ENCODE results near the gene STARD13.

GRCh38 chr13:33289966-33290365, 4.4 kb upstream of the STARD13 start:
- TF ChIP-seq CEBPB (IDR thresholded peaks at IDR 0.05) (no peak), TCF12 (IDR thresholded peaks at IDR 0.05; ENCODE audit: low read depth) (no peak), REST (IDR thresholded peaks at IDR 0.05; ENCODE audit: low read depth) (no peak), CREB1 (IDR thresholded peaks at IDR 0.05; ENCODE audit: low read depth) (no peak)

All from Ishikawa (cell line).